Measurements from ENCODE around the gene PIMREG.

- TF ChIP-seq POLR2AphosphoS5 (IDR thresholded peaks at IDR 0.05): no peak
- no peak for TF ChIP-seq CTCF (IDR thresholded peaks at IDR 0.05)
- TF ChIP-seq EP300 (IDR thresholded peaks at IDR 0.05): no peak
Measured at GRCh38 chr17:6457688-6458459, 13.6 kb downstream of the PIMREG start.
